OCI-LY1 (cell line): ENCODE measurements around the gene CEP78.

Experiments
- H2AFZ ChIP-seq: fragments of 200-600 bp; sonication (generic), shearing (Covaris generic); 2 replicates; pipeline ENCODE4 v1.6.0; 2014; ENCODE audit warnings: antibody characterized with exemption, mild to moderate bottlenecking, low read length
- H3F3A ChIP-seq: fragments of 200-600 bp; sonication (generic), shearing (Covaris generic); 2 replicates; pipeline ENCODE4 v1.6.0; 2014; ENCODE audit warnings: mild to moderate bottlenecking, antibody characterized with exemption, low read length, moderate library complexity; ENCODE audit not compliant: insufficient read depth
- H3K27ac ChIP-seq: fragments of 200-600 bp; sonication (generic); 2 replicates; pipeline ENCODE4 v1.5.1; 2014; ENCODE audit warnings: low read length, mixed run types, mild to moderate bottlenecking, low read depth; ENCODE audit not compliant: poor library complexity, severe bottlenecking
- H3K27me3 ChIP-seq: fragments of 200-600 bp; sonication (generic); 2 replicates; pipeline ENCODE4 v1.6.0; 2014; ENCODE audit warnings: antibody characterized with exemption, mild to moderate bottlenecking, low read length, moderate library complexity; ENCODE audit not compliant: insufficient read depth
- H3K36me3 ChIP-seq: fragments of 200-600 bp; sonication (generic); 2 replicates; pipeline ENCODE4 v1.6.1; 2014; ENCODE audit warnings: mild to moderate bottlenecking, antibody characterized with exemption, low read length, moderate library complexity, mixed read lengths; ENCODE audit not compliant: insufficient read depth
- H3K4me1 ChIP-seq: fragments of 200-600 bp; sonication (generic); 2 replicates; pipeline ENCODE4 v1.5.1; 2014; ENCODE audit warnings: mild to moderate bottlenecking, low read length, moderate library complexity; ENCODE audit not compliant: insufficient read depth, severe bottlenecking
- H3K4me2 ChIP-seq: fragments of 200-600 bp; sonication (generic), shearing (Covaris generic); 2 replicates; pipeline ENCODE4 v1.6.1; 2014; ENCODE audit warnings: low read length
- H3K4me3 ChIP-seq: fragments of 200-600 bp; sonication (generic); 2 replicates; pipeline ENCODE4 v1.5.1; 2014; ENCODE audit warnings: low read length, low read depth, mild to moderate bottlenecking, mixed read lengths; ENCODE audit not compliant: poor library complexity, severe bottlenecking
- H3K79me2 ChIP-seq: fragments of 200-600 bp; shearing (Covaris generic); 2 replicates; pipeline ENCODE4 v1.6.1; 2016; ENCODE audit warnings: mixed run types, low read length, mixed read lengths; ENCODE audit not compliant: insufficient read depth
- H3K9ac ChIP-seq: fragments of 200-600 bp; sonication (generic), shearing (Covaris generic); 2 replicates; pipeline ENCODE4 v1.6.1; 2014; ENCODE audit warnings: mild to moderate bottlenecking, low read length, mixed read lengths
- H3K9me2 ChIP-seq: fragments of 200-600 bp; sonication (generic), shearing (Covaris generic); 2 replicates; pipeline ENCODE4 v1.6.1; 2014; ENCODE audit warnings: low read depth, mild to moderate bottlenecking, low read length, mixed read lengths
- H3K9me3 ChIP-seq: fragments of 200-600 bp; shearing (Covaris generic); 2 replicates; pipeline ENCODE4 v1.6.1; 2014; ENCODE audit warnings: low read length, mixed read lengths
- H4K20me1 ChIP-seq: fragments of 200-600 bp; sonication (generic), shearing (Covaris generic); 2 replicates; pipeline ENCODE4 v1.6.0; 2016; ENCODE audit warnings: mild to moderate bottlenecking, low read length; ENCODE audit not compliant: insufficient read depth
- EZH2 ChIP-seq: fragments of 200-600 bp; sonication (generic), shearing (Covaris generic); IDR thresholded peaks from 2 replicates; pipeline ENCODE4 v1.8.0; 2017; ENCODE audit warnings: borderline replicate concordance, mixed run types, mild to moderate bottlenecking, antibody characterized with exemption, low read length, moderate library complexity, mixed read lengths
- TF ChIP-seq, protein P1 (sequence below): fragments of 200-600 bp; sonication (generic), shearing (Covaris generic); IDR thresholded peaks from 2 replicates; pipeline ENCODE4 v1.5.1; 2017; ENCODE audit warnings: mild to moderate bottlenecking, antibody characterized with exemption, low read length, moderate library complexity, mixed read lengths

The CEP78 gene

DNA sequence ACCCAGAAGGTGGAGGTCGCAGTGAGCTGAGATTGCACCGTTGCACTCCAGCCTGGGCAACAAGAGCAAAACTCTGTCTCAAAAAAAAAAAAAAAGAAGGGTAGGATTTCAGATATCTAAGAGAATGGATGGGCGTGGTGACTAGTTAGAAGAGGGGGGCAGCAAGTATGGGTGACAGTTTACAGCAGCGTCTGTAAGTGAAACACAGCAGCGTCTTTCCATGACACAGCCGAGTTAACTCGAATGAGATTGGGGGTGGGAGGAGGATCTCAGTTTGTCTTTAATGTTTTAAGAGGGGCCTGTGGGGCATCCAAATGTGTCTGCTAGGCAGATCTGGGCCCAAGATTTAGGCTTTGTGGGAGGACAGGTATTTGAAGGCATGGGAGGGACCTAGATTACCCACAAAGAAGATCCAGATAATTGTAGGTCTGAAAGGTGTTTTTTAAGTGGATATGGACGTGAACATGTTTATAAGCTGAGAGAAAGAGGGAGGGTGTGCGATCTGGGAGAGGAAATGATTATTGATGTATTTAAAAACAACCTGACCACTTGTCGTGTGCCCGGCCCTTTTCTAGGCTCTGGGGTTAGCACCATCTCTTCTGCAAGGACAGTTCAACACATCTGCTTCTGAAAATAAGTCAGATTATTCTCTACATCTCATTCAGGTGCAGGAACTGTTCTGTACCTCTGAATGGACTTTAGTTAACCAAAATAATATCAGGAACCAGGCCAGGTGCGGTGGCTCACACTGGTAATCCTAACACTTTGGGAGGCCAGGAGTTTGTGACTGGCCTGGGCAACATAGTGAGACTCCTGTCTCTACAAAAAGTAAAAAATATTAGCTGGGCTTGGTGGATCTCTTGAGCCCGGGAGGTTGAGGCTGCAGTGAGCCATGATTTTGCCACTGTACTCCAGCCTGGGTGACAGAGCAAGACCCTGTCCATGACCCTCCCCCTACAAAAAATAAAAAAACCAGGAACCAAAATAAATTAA lies 2.5 kb downstream of the CEP78 start:
- Histone ChIP-seq H3K27me3 (no peaks in the 10 kb centered on the region), H3K36me3 (peaks cover 28% of the 10 kb centered on the region; the same call in 1 of the 2 replicates), H3K79me2 (peaks cover 5% of the 10 kb centered on the region; the same call in 1 of the 2 replicates), H2AFZ (no peak overlapping the region), H4K20me1 (no peaks in the 10 kb centered on the region), H3K27ac (no peak overlapping the region), H3K9me2 (no peaks in the 10 kb centered on the region), H3K4me3 (peak overlapping the region; percentile 13), H3F3A (no peaks in the 10 kb centered on the region), H3K9me3 (no peaks in the 10 kb centered on the region), H3K4me2 (peak overlapping the region; percentile 7; the same call in 1 of the 2 replicates), H3K9ac (no peak overlapping the region), H3K4me1 (peaks cover 33% of the 10 kb centered on the region)
- no peak for TF ChIP-seq EZH2

DNA sequence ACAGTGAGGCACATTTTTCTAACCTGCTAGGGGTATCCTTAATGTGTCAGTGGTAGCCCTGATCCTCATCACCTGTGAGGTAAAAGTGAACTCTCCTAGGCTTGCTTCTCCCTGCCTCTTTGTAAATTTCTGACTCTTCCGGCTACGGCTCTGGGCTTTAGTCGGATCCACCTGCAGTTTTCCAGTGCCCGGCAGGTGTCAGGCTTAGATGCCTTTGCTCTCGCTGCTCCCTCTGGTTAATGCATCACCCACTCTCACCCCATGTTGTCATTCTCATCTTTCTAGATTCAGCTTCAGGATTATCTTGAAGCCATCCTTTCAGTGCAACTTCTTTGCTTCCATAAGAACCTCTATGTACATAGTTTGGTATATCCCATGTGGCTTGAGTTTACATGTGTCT lies 3.6 kb downstream of the CEP78 start:
- no peak for TF ChIP-seq EZH2
- TF ChIP-seq, protein P1, sequence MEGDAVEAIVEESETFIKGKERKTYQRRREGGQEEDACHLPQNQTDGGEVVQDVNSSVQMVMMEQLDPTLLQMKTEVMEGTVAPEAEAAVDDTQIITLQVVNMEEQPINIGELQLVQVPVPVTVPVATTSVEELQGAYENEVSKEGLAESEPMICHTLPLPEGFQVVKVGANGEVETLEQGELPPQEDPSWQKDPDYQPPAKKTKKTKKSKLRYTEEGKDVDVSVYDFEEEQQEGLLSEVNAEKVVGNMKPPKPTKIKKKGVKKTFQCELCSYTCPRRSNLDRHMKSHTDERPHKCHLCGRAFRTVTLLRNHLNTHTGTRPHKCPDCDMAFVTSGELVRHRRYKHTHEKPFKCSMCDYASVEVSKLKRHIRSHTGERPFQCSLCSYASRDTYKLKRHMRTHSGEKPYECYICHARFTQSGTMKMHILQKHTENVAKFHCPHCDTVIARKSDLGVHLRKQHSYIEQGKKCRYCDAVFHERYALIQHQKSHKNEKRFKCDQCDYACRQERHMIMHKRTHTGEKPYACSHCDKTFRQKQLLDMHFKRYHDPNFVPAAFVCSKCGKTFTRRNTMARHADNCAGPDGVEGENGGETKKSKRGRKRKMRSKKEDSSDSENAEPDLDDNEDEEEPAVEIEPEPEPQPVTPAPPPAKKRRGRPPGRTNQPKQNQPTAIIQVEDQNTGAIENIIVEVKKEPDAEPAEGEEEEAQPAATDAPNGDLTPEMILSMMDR = no peak
- Histone ChIP-seq H3K4me1 (peaks cover 28% of the 10 kb centered on the region), H3K9me2 (no peaks in the 10 kb centered on the region), H3K36me3 (peaks cover 36% of the 10 kb centered on the region), H3K9ac (no peak overlapping the region), H3K4me3 (no peak overlapping the region), H3K79me2 (peaks cover 5% of the 10 kb centered on the region; the same call in 1 of the 2 replicates), H4K20me1 (no peaks in the 10 kb centered on the region), H3K27me3 (no peaks in the 10 kb centered on the region), H3K27ac (no peak overlapping the region), H3K4me2 (no peak overlapping the region), H2AFZ (no peak overlapping the region), H3F3A (no peaks in the 10 kb centered on the region), H3K9me3 (no peaks in the 10 kb centered on the region)

DNA sequence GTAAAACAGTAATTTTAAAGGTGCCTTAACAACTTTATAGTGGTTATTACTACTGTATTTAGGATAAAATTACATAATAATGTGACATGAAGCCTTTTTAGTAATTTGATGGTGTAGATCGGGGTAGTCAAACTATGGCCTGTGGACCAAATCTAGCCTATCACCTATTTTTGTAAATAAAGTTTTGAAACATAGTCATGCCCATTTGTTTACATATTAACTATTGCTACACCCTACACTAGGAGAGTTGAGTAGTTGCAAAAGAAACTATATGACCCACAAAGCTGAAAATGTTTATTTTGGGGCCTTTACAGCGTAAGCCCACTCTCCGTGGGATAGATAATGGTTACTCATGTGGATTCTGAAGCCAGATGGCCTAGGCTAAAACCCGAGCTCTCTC lies 6.2 kb downstream of the CEP78 start:
- no peaks in the 10 kb centered on the region for H3K27me3 ChIP-seq
- H3K9me3 ChIP-seq = no peaks in the 10 kb centered on the region
- 0 out of 2 replicates have a peak, but pooled peaks cover 4% of the 10 kb centered on the region for H3K79me2 ChIP-seq
- H3K36me3 ChIP-seq = peaks cover 56% of the 10 kb centered on the region
- H3K9ac ChIP-seq = no peak overlapping the region
- no peaks in the 10 kb centered on the region for H3F3A ChIP-seq
- TF ChIP-seq, protein P1 = no peak
- TF ChIP-seq EZH2 = no peak
- H3K4me3 ChIP-seq = no peak overlapping the region
- no peak overlapping the region for H3K27ac ChIP-seq
- H2AFZ ChIP-seq = no peak overlapping the region
- no peaks in the 10 kb centered on the region for H3K9me2 ChIP-seq
- peaks cover 16% of the 10 kb centered on the region for H3K4me1 ChIP-seq
- H3K4me2 ChIP-seq = no peak overlapping the region
- no peaks in the 10 kb centered on the region for H4K20me1 ChIP-seq
